Caco-2 (cell line): ENCODE results near the gene CNOT6. TPM values are rescaled to one million over a fixed set of nuclear protein-coding genes. Genes with fewer than 3 reads are reported as not detected.

ENCODE experiments used
- BruUV-seq: library from RNA; stranded (reverse); fragments of 400-500 nt; replicated peaks from 2 replicates; lab custom pipeline; 2021; lab: Mats Ljungman, UMichigan
- CTCF ChIA-PET: fragments of 300-600 bp; sonication (Branson Sonifier 250); formaldehyde crosslinking; loops from one replicate; lab custom pipeline; 2022; ENCODE audit warnings: antibody characterized with exemption; lab: Charles Lee
- POLR2A ChIA-PET: fragments of 300-600 bp; sonication (Branson Sonifier 250); formaldehyde crosslinking; loops from one replicate; lab custom pipeline; 2022; ENCODE audit warnings: antibody characterized with exemption; lab: Charles Lee
- DNase-seq, 2 experiments: peaks; one replicate each; pipeline versions ENCODE4 v3.0.0 to v3.0.0-alpha.2; 2020 to 2022
- H3K27me3 ChIP-seq: replicated peaks from 2 replicates; pipeline ENCODE4 v1.6.0; 2011; ENCODE audit warnings: low read length; ENCODE audit not compliant: control insufficient read depth, insufficient read depth
- H3K36me3 ChIP-seq: 2 replicates; pipeline ENCODE4 v1.5.1; 2011; ENCODE audit warnings: low read length; ENCODE audit not compliant: control insufficient read depth, insufficient read depth
- H3K4me1 ChIP-seq: fragments of 250-450 bp; sonication (Bioruptor Pico); 2 replicates; pipeline ENCODE4 v1.5.1; 2020; ENCODE audit warnings: mild to moderate bottlenecking
- H3K4me3 ChIP-seq: 2 replicates; pipeline ENCODE4 v1.5.1; 2011; ENCODE audit warnings: low read depth, mild to moderate bottlenecking, control low read depth, low read length
- H3K9me3 ChIP-seq: fragments of 250-450 bp; sonication (Bioruptor Pico); 2 replicates; pipeline ENCODE4 v1.5.1; 2020; ENCODE audit warnings: mild to moderate bottlenecking, moderate library complexity
- H3K27ac Mint-ChIP-seq: one replicate; pipeline ENCODE4 v1.8.0; 2022; ENCODE audit warnings: mixed read lengths; ENCODE audit not compliant: unreplicated experiment
- H3K27me3 Mint-ChIP-seq: one replicate; pipeline ENCODE4 v1.8.0; 2022; ENCODE audit warnings: mixed read lengths; ENCODE audit not compliant: insufficient read depth, unreplicated experiment
- H3K36me3 Mint-ChIP-seq: one replicate; pipeline ENCODE4 v1.8.0; 2022; ENCODE audit warnings: mild to moderate bottlenecking, mixed read lengths; ENCODE audit not compliant: insufficient read depth, unreplicated experiment
- H3K4me1 Mint-ChIP-seq: one replicate; pipeline ENCODE4 v1.8.0; 2022; ENCODE audit warnings: low read depth, mixed read lengths; ENCODE audit not compliant: unreplicated experiment
- H3K4me3 Mint-ChIP-seq: one replicate; pipeline ENCODE4 v1.8.0; 2022; ENCODE audit warnings: mild to moderate bottlenecking, moderate library complexity, mixed read lengths; ENCODE audit not compliant: unreplicated experiment
- H3K9me3 Mint-ChIP-seq: one replicate; pipeline ENCODE4 v1.8.0; 2022; ENCODE audit warnings: mixed read lengths; ENCODE audit not compliant: unreplicated experiment
- intact Hi-C: fragments of 100-400 bp; cut with micrococcal nuclease; formaldehyde crosslinking; loops from one replicate; pipeline ENCODE4 v1.10.0; 2022; ENCODE audit not compliant: unreplicated experiment
- total RNA-seq: library from RNA; stranded (reverse); gene quantifications from 2 replicates; pipeline ENCODE4 v1.2.3, GENCODE V29; 2022
- TF ChIP-seq, protein P1 (sequence below), 2 experiments: fragments of 200-600 bp in 1 of 2; IDR thresholded peaks; 1 replicate in 1 of 2; 2 replicates in 1 of 2; pipeline versions ENCODE4 v1.5.1 to v1.8.0; 2011 to 2022; ENCODE audit warnings: antibody characterized with exemption in 1 of 2, control low read depth in 1 of 2, inconsistent platforms in 1 of 2, low read depth in 1 of 2, low read length in 1 of 2, mild to moderate bottlenecking in 1 of 2, moderate library complexity in 1 of 2; ENCODE audit not compliant: insufficient read depth in 1 of 2, severe bottlenecking in 1 of 2, unreplicated experiment in 1 of 2

CNOT6 gene
- total RNA-seq, 1 experiment from 2014 or later: 46.3 TPM

DNA sequence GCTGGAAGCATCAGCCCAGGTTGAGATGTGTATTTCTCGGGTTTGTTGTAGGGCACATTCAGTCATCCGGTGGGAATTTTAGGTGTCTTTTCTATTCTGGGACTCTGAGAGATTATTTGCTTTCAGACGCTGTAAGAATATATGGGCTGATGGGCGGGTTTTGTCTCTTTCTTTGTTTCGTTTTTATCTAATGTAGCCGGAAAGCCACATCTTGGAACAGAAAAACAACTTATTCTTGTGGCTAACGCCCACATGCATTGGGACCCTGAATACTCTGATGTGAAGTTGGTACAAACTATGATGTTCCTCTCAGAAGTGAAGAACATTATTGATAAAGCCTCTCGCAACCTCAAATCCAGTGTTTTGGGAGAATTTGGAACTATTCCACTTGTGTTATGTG lies 74.7 kb downstream of the CNOT6 start:
- H3K36me3 Mint-ChIP-seq: peaks cover 65% of the 10 kb centered on the region
- peaks cover 3% of the 10 kb centered on the region for H3K36me3 ChIP-seq
- BruUV-seq: no TSS peak

DNA sequence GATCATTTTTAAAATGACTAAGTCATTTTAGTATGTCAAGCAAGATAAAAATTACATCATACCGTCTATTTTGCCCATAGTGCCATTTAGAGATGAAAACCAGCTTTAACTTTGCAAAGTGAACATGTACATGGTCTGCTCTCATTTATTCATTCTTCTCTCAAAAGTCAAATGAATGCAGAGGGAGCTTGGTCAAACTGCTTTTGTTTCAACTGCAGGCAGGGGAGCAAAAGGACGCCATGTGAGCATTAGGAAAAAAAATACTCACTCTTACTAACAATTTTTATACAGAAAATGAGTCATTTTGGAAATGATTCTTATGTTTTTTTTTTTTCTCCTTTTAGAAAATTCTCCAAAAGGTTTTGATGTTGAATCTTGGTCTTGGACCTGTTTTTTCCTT lies 81.4 kb downstream of the CNOT6 start:
- no TSS peak for BruUV-seq
- H3K36me3 Mint-ChIP-seq: peaks cover 62% of the 10 kb centered on the region
- H3K9me3 Mint-ChIP-seq: no peaks in the 10 kb centered on the region
- H3K9me3 ChIP-seq: no peaks in the 10 kb centered on the region
- H3K36me3 ChIP-seq: peaks cover 3% of the 10 kb centered on the region
- CTCF ChIA-PET: no interaction called here
- no peaks in the 10 kb centered on the region for H3K4me1 ChIP-seq
- no peak overlapping the region for H3K4me3 ChIP-seq
- TF ChIP-seq, protein P1, sequence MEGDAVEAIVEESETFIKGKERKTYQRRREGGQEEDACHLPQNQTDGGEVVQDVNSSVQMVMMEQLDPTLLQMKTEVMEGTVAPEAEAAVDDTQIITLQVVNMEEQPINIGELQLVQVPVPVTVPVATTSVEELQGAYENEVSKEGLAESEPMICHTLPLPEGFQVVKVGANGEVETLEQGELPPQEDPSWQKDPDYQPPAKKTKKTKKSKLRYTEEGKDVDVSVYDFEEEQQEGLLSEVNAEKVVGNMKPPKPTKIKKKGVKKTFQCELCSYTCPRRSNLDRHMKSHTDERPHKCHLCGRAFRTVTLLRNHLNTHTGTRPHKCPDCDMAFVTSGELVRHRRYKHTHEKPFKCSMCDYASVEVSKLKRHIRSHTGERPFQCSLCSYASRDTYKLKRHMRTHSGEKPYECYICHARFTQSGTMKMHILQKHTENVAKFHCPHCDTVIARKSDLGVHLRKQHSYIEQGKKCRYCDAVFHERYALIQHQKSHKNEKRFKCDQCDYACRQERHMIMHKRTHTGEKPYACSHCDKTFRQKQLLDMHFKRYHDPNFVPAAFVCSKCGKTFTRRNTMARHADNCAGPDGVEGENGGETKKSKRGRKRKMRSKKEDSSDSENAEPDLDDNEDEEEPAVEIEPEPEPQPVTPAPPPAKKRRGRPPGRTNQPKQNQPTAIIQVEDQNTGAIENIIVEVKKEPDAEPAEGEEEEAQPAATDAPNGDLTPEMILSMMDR (IDR thresholded peaks at IDR 0.05; ENCODE audit: insufficient read depth in 1 of 2, low read depth in 1 of 2, low read length in 1 of 2, severe bottlenecking in 1 of 2, unreplicated experiment in 1 of 2): no peak
- DNase-seq: no peak
- H3K4me3 Mint-ChIP-seq: no peak overlapping the region
- H3K27me3 ChIP-seq: no peaks in the 10 kb centered on the region
- intact Hi-C loops: no loop called here
- POLR2A ChIA-PET: no interaction called here
- H3K4me1 Mint-ChIP-seq: no peaks in the 10 kb centered on the region
- no peaks in the 10 kb centered on the region for H3K27me3 Mint-ChIP-seq
- H3K27ac Mint-ChIP-seq: no peak overlapping the region

More for the DNA sequence above, 74.7 kb downstream of the CNOT6 start:
- DNase-seq: no peak
- H3K27me3 Mint-ChIP-seq: no peaks in the 10 kb centered on the region
- no peaks in the 10 kb centered on the region for H3K9me3 Mint-ChIP-seq
- intact Hi-C loops: no loop called here
- TF ChIP-seq, protein P1 (IDR thresholded peaks at IDR 0.05; ENCODE audit: insufficient read depth in 1 of 2, low read depth in 1 of 2, low read length in 1 of 2, severe bottlenecking in 1 of 2, unreplicated experiment in 1 of 2): no peak
- Histone ChIP-seq H3K27me3 (no peaks in the 10 kb centered on the region), H3K4me1 (no peaks in the 10 kb centered on the region), H3K4me3 (no peak overlapping the region), H3K9me3 (no peaks in the 10 kb centered on the region)
- CTCF ChIA-PET: no interaction called here
- no peak overlapping the region for H3K27ac Mint-ChIP-seq
- no peaks in the 10 kb centered on the region for H3K4me1 Mint-ChIP-seq
- no peak overlapping the region for H3K4me3 Mint-ChIP-seq
- POLR2A ChIA-PET: no interaction called here

DNA sequence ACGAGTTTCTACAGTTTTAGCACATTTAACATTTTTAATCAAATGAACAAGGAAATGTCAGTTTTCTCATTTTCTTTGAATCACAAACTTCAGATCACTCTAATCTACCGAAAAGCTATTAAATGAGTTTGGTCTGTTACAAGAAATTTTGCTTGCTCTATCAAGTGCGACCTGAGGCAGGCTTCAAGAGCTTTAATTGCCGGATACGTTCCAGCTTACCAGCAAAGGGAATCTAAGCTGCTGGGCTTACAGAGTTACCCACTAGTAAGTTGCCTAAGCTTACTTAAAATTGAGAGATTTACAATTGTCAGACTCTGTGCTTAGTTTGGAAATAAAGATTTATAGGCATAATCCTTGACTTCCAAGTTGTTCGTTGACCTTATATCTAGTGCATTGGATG lies 86.5 kb downstream of the CNOT6 start:
- no TSS peak for BruUV-seq

More for the DNA sequence above, 86.5 kb downstream of the CNOT6 start:
- DNase-seq: no peak
- no peak overlapping the region for H3K27ac Mint-ChIP-seq
- H3K27me3 ChIP-seq: no peaks in the 10 kb centered on the region
- ChIA-PET CTCF (no interaction called here), POLR2A (no interaction called here)
- H3K36me3 Mint-ChIP-seq: peaks cover 28% of the 10 kb centered on the region
- H3K9me3 ChIP-seq: no peaks in the 10 kb centered on the region
- H3K9me3 Mint-ChIP-seq: no peaks in the 10 kb centered on the region
- intact Hi-C loops: no loop called here
- no peaks in the 10 kb centered on the region; the same call in 1 of the 2 replicates for H3K36me3 ChIP-seq
- TF ChIP-seq, protein P1 (IDR thresholded peaks at IDR 0.05; ENCODE audit: insufficient read depth in 1 of 2, low read depth in 1 of 2, low read length in 1 of 2, severe bottlenecking in 1 of 2, unreplicated experiment in 1 of 2): no peak
- H3K4me3 Mint-ChIP-seq: no peak overlapping the region
- H3K4me3 ChIP-seq: no peak overlapping the region
- H3K4me1 ChIP-seq: no peaks in the 10 kb centered on the region
- no peaks in the 10 kb centered on the region for H3K27me3 Mint-ChIP-seq
- no peaks in the 10 kb centered on the region for H3K4me1 Mint-ChIP-seq
